ENCODE data around the gene KRABD2.

Gene KRABD2

GRCh38 chr17:8345052-8345690 lies 31.3 kb downstream of the KRABD2 start:
- Histone ChIP-seq H3K4me2 (ENCODE audit: low read length) (no peak overlapping the region), H3K18ac (ENCODE audit: low read length) (no peak overlapping the region), H3K4ac (ENCODE audit: low read depth, low read length) (no peak overlapping the region), H3K23ac (ENCODE audit: low read length) (no peak overlapping the region), H3K36me3 (ENCODE audit: control insufficient read depth, insufficient read depth, low read length) (no peaks in the 10 kb centered on the region), H2BK5ac (ENCODE audit: low read length) (no peak overlapping the region), H3K4me3 (ENCODE audit: low read length) (no peak overlapping the region), H3K79me2 (ENCODE audit: control insufficient read depth, insufficient read depth, low read length) (no peaks in the 10 kb centered on the region), H3K27ac (ENCODE audit: low read depth, low read length) (no peak overlapping the region), H4K5ac (ENCODE audit: low read length) (no peak overlapping the region), H4K8ac (ENCODE audit: low read depth, low read length) (no peak overlapping the region), H2AK5ac (ENCODE audit: low read length) (no peak overlapping the region), H3K9ac (ENCODE audit: low read length) (no peak overlapping the region), H2BK120ac (ENCODE audit: low read depth, low read length) (no peak overlapping the region), H3K4me1 (ENCODE audit: control insufficient read depth, low read depth, low read length) (peaks cover 2% of the 10 kb centered on the region), H2BK15ac (replicated peaks; ENCODE audit: low read depth) (no peak overlapping the region), H3K79me1 (ENCODE audit: low read length) (no peaks in the 10 kb centered on the region), H3K27me3 (ENCODE audit: insufficient read depth, low read length, poor library complexity) (no peaks in the 10 kb centered on the region), H3K56ac (ENCODE audit: low read length) (no peak overlapping the region)
- WGBS (ENCODE audit: extremely low coverage, insufficient coverage, low lambda C conversion rate) = no CpG with 5 or more reads among the region's 6 CpGs
- no peak for DNase-seq

- Histone ChIP-seq H3K27me3 (ENCODE audit: insufficient read depth, low read length, poor library complexity) (no peaks in the 10 kb centered on the region), H3K27ac (ENCODE audit: low read depth, low read length) (no peak overlapping the region), H2BK15ac (replicated peaks; ENCODE audit: low read depth) (no peak overlapping the region), H3K23ac (ENCODE audit: low read length) (no peak overlapping the region), H3K4me3 (ENCODE audit: low read length) (no peak overlapping the region), H2BK5ac (ENCODE audit: low read length) (no peak overlapping the region), H3K79me1 (ENCODE audit: low read length) (no peaks in the 10 kb centered on the region), H2BK120ac (ENCODE audit: low read depth, low read length) (no peak overlapping the region), H3K56ac (ENCODE audit: low read length) (peak overlapping the region; percentile 72), H3K79me2 (ENCODE audit: control insufficient read depth, insufficient read depth, low read length) (no peaks in the 10 kb centered on the region), H3K36me3 (ENCODE audit: control insufficient read depth, insufficient read depth, low read length) (no peaks in the 10 kb centered on the region), H3K18ac (ENCODE audit: low read length) (peak overlapping the region; percentile 51), H2AK5ac (ENCODE audit: low read length) (no peak overlapping the region), H4K8ac (ENCODE audit: low read depth, low read length) (no peak overlapping the region), H3K4me2 (ENCODE audit: low read length) (no peak overlapping the region), H3K4me1 (ENCODE audit: control insufficient read depth, low read depth, low read length) (peaks cover 8% of the 10 kb centered on the region), H4K5ac (ENCODE audit: low read length) (no peak overlapping the region), H3K4ac (ENCODE audit: low read depth, low read length) (no peak overlapping the region), H3K9ac (ENCODE audit: low read length) (no peak overlapping the region)
- WGBS (ENCODE audit: extremely low coverage, insufficient coverage, low lambda C conversion rate) = no CpG with 5 or more reads among the region's 4 CpGs
- DNase-seq = peak; percentile 80
These were observed 35.0 kb downstream of the KRABD2 start for GRCh38 chr17:8341456-8341855.

- no peaks in the 10 kb centered on the region for H3K36me3 ChIP-seq (ENCODE audit: control insufficient read depth, insufficient read depth, low read length)
- H2BK5ac ChIP-seq (ENCODE audit: low read length) = no peak within 1 kb of the TSS
- H3K18ac ChIP-seq (ENCODE audit: low read length) = no peak within 1 kb of the TSS
- no CpG with 5 or more reads among the region's 2 CpGs for WGBS (ENCODE audit: extremely low coverage, insufficient coverage, low lambda C conversion rate)
- H3K4me2 ChIP-seq (ENCODE audit: low read length) = no peak within 1 kb of the TSS
- DNase-seq = no peak
- H2AK5ac ChIP-seq (ENCODE audit: low read length) = no peak within 1 kb of the TSS
- H3K79me1 ChIP-seq (ENCODE audit: low read length) = no peaks in the 10 kb centered on the region
- no peak within 1 kb of the TSS for H3K4me3 ChIP-seq (ENCODE audit: low read length)
- H3K79me2 ChIP-seq (ENCODE audit: control insufficient read depth, insufficient read depth, low read length) = no peaks in the 10 kb centered on the region
- H4K5ac ChIP-seq (ENCODE audit: low read length) = no peak within 1 kb of the TSS
- H3K23ac ChIP-seq (ENCODE audit: low read length) = no peak within 1 kb of the TSS
- peaks cover 8% of the 10 kb centered on the region for H3K4me1 ChIP-seq (ENCODE audit: control insufficient read depth, low read depth, low read length)
- no peak within 1 kb of the TSS for H2BK120ac ChIP-seq (ENCODE audit: low read depth, low read length)
- H3K27me3 ChIP-seq (ENCODE audit: insufficient read depth, low read length, poor library complexity) = no peaks in the 10 kb centered on the region
- no peak within 1 kb of the TSS for H3K27ac ChIP-seq (ENCODE audit: low read depth, low read length)
- H4K8ac ChIP-seq (ENCODE audit: low read depth, low read length) = no peak within 1 kb of the TSS
- H3K4ac ChIP-seq (ENCODE audit: low read depth, low read length) = no peak within 1 kb of the TSS
- no peak within 1 kb of the TSS for H3K56ac ChIP-seq (ENCODE audit: low read length)
- no peak within 1 kb of the TSS for H2BK15ac ChIP-seq (replicated peaks; ENCODE audit: low read depth)
- no peak within 1 kb of the TSS for H3K9ac ChIP-seq (ENCODE audit: low read length)
These were observed 37.0 kb downstream of the KRABD2 start, which contains the start of gene ODF4 for GRCh38 chr17:8339540-8339939. TSS of gene ODF4 (plus strand) at chr17:8339840. CDS start at chr17:8340052, 212 bp downstream.

GRCh38 chr17:8338753-8339140 lies 37.8 kb downstream of the KRABD2 start:
- Histone ChIP-seq H3K23ac (ENCODE audit: low read length) (no peak overlapping the region), H3K4ac (ENCODE audit: low read depth, low read length) (no peak overlapping the region), H3K27me3 (ENCODE audit: insufficient read depth, low read length, poor library complexity) (no peaks in the 10 kb centered on the region), H3K18ac (ENCODE audit: low read length) (no peak overlapping the region), H3K4me3 (ENCODE audit: low read length) (no peak overlapping the region), H3K36me3 (ENCODE audit: control insufficient read depth, insufficient read depth, low read length) (no peaks in the 10 kb centered on the region), H3K4me1 (ENCODE audit: control insufficient read depth, low read depth, low read length) (peaks cover 8% of the 10 kb centered on the region), H4K8ac (ENCODE audit: low read depth, low read length) (no peak overlapping the region), H2BK120ac (ENCODE audit: low read depth, low read length) (no peak overlapping the region), H3K9ac (ENCODE audit: low read length) (no peak overlapping the region), H2AK5ac (ENCODE audit: low read length) (no peak overlapping the region), H4K5ac (ENCODE audit: low read length) (no peak overlapping the region), H3K27ac (ENCODE audit: low read depth, low read length) (no peak overlapping the region), H2BK5ac (ENCODE audit: low read length) (no peak overlapping the region), H3K56ac (ENCODE audit: low read length) (no peak overlapping the region), H2BK15ac (replicated peaks; ENCODE audit: low read depth) (no peak overlapping the region), H3K79me1 (ENCODE audit: low read length) (no peaks in the 10 kb centered on the region), H3K79me2 (ENCODE audit: control insufficient read depth, insufficient read depth, low read length) (no peaks in the 10 kb centered on the region), H3K4me2 (ENCODE audit: low read length) (no peak overlapping the region)
- no CpG with 5 or more reads among the region's 5 CpGs for WGBS (ENCODE audit: extremely low coverage, insufficient coverage, low lambda C conversion rate)
- DNase-seq = peak; percentile 87

GRCh38 chr17:8337802-8338752 lies 38.4 kb downstream of the KRABD2 start:
- WGBS (ENCODE audit: extremely low coverage, insufficient coverage, low lambda C conversion rate) = no CpG with 5 or more reads among the region's 11 CpGs
- H3K27ac ChIP-seq (ENCODE audit: low read depth, low read length) = no peak overlapping the region
- no peaks in the 10 kb centered on the region for H3K79me2 ChIP-seq (ENCODE audit: control insufficient read depth, insufficient read depth, low read length)
- no peak overlapping the region for H4K5ac ChIP-seq (ENCODE audit: low read length)
- H3K9ac ChIP-seq (ENCODE audit: low read length) = peak overlapping the region; percentile 4
- H3K4ac ChIP-seq (ENCODE audit: low read depth, low read length) = no peak overlapping the region
- H3K79me1 ChIP-seq (ENCODE audit: low read length) = no peaks in the 10 kb centered on the region
- H3K4me2 ChIP-seq (ENCODE audit: low read length) = no peak overlapping the region
- H3K23ac ChIP-seq (ENCODE audit: low read length) = no peak overlapping the region
- no peaks in the 10 kb centered on the region for H3K36me3 ChIP-seq (ENCODE audit: control insufficient read depth, insufficient read depth, low read length)
- H2AK5ac ChIP-seq (ENCODE audit: low read length) = no peak overlapping the region
- peak; percentile 54 for DNase-seq
- H3K56ac ChIP-seq (ENCODE audit: low read length) = no peak overlapping the region
- no peak overlapping the region for H3K4me3 ChIP-seq (ENCODE audit: low read length)
- H4K8ac ChIP-seq (ENCODE audit: low read depth, low read length) = no peak overlapping the region
- no peak overlapping the region for H2BK120ac ChIP-seq (ENCODE audit: low read depth, low read length)
- no peak overlapping the region for H3K18ac ChIP-seq (ENCODE audit: low read length)
- H2BK5ac ChIP-seq (ENCODE audit: low read length) = no peak overlapping the region
- H3K27me3 ChIP-seq (ENCODE audit: insufficient read depth, low read length, poor library complexity) = no peaks in the 10 kb centered on the region
- H2BK15ac ChIP-seq (replicated peaks; ENCODE audit: low read depth) = no peak overlapping the region
- peaks cover 8% of the 10 kb centered on the region for H3K4me1 ChIP-seq (ENCODE audit: control insufficient read depth, low read depth, low read length)

Measured in mesendoderm (in vitro differentiated cells).